ENCODE data around the gene TAF11L5.
"Not testable (repeated sequence)": the region's sequence is repeated elsewhere in the genome, so short reads cannot be mapped to it uniquely, and the experiment has no call there.

TAF11L5 gene

DNA sequence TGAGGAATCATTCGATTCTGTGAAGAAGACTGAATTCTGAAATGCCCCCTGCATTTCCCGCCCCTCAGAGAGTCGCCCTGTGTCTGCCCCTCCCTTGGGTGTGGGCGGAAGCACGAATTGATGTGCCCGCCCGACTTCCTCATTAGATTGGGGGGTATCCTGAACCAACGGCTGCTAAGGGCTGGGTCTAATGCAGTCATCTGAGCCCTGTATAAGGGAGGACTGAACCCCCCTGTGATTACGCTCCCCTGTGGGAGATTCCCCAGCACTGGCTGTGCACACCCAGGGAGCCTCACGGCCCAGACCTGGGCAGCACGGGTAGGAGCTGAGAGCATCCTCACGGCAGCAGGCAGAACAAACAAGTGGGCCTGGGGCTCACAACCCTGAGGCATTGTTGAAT lies 7.5 kb upstream of the TAF11L5 start:
- not testable (repeated sequence) for H3K9ac ChIP-seq (ENCODE audit: low read length); H3K18ac ChIP-seq (ENCODE audit: low read depth in 1 of 2, low read length in 2 of 2); H3K4me2 ChIP-seq (ENCODE audit: low read length, poor library complexity, severe bottlenecking); H4K8ac ChIP-seq (ENCODE audit: low read length); H3K23ac ChIP-seq (ENCODE audit: low read length in 2 of 2); H3K36me3 ChIP-seq (ENCODE audit: control insufficient read depth in 1 of 2, insufficient read depth in 2 of 2, low read depth in 1 of 2, low read length in 2 of 2); H2BK120ac ChIP-seq (ENCODE audit: low read depth, low read length); H3K4me1 ChIP-seq (ENCODE audit: control insufficient read depth, insufficient read depth, low read depth, low read length); H3K4me3 ChIP-seq (ENCODE audit: insufficient read depth in 1 of 2, low read depth in 1 of 2, low read length in 2 of 2); H3K27ac ChIP-seq (ENCODE audit: low read length, poor library complexity, severe bottlenecking); H2BK15ac ChIP-seq (ENCODE audit: low read depth, poor library complexity, severe bottlenecking); H4K91ac ChIP-seq (ENCODE audit: low read length); H3K4ac ChIP-seq (ENCODE audit: low read depth in 1 of 2, low read length in 2 of 2); H3K9me3 ChIP-seq (ENCODE audit: control insufficient read depth, low read length); H3K14ac ChIP-seq (ENCODE audit: low read length in 2 of 2); H2AFZ ChIP-seq (ENCODE audit: low read depth, low read length); H2BK5ac ChIP-seq (ENCODE audit: low read depth, low read length, poor library complexity, severe bottlenecking); H3K27me3 ChIP-seq (ENCODE audit: control insufficient read depth in 1 of 2, insufficient read depth in 1 of 2, low read length in 2 of 2); H2BK12ac ChIP-seq (ENCODE audit: low read length in 2 of 2); H2AK5ac ChIP-seq (ENCODE audit: low read length, severe bottlenecking); H3K79me1 ChIP-seq (replicated peaks; ENCODE audit: low read length, poor library complexity, severe bottlenecking); DNase-seq
- 88% methylated on average over 1 of the region's 12 CpGs for WGBS

DNA sequence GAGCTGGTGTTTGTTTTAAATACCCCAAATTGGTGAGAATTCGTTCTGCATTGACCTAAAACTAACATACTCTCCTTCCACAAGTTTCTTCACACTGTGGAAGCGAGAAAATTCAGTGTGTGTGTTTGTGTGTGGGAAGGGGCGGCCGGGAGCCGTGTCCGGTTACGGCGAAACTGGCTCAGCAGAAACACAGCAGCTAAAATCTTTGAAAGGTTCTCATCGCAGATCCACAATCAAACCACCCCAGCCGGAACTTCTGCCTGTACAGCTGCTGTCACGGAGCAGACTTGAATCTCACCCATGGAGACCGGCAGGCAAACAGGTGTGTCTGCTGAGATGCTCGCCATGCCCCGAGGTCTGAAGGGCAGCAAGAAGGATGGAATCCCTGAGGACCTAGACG lies 7.0 kb upstream of the TAF11L5 start, which contains the start of gene TAF11L3:
TSS of gene TAF11L3 (plus strand) at position 301 of the 400 bp plus-strand sequence.
- not testable (repeated sequence) for H3K9me3 ChIP-seq (ENCODE audit: control insufficient read depth, low read length); H2AK5ac ChIP-seq (ENCODE audit: low read length, severe bottlenecking); H3K4me2 ChIP-seq (ENCODE audit: low read length, poor library complexity, severe bottlenecking); H4K91ac ChIP-seq (ENCODE audit: low read length); H2BK120ac ChIP-seq (ENCODE audit: low read depth, low read length); H2BK5ac ChIP-seq (ENCODE audit: low read depth, low read length, poor library complexity, severe bottlenecking); H2BK15ac ChIP-seq (ENCODE audit: low read depth, poor library complexity, severe bottlenecking); H3K9ac ChIP-seq (ENCODE audit: low read length); H3K18ac ChIP-seq (ENCODE audit: low read depth in 1 of 2, low read length in 2 of 2); H3K27me3 ChIP-seq (ENCODE audit: control insufficient read depth in 1 of 2, insufficient read depth in 1 of 2, low read length in 2 of 2); H3K27ac ChIP-seq (ENCODE audit: low read length, poor library complexity, severe bottlenecking); H3K23ac ChIP-seq (ENCODE audit: low read length in 2 of 2); H3K14ac ChIP-seq (ENCODE audit: low read length in 2 of 2); DNase-seq; H3K4me3 ChIP-seq (ENCODE audit: insufficient read depth in 1 of 2, low read depth in 1 of 2, low read length in 2 of 2); H2AFZ ChIP-seq (ENCODE audit: low read depth, low read length); H4K8ac ChIP-seq (ENCODE audit: low read length); H3K79me1 ChIP-seq (replicated peaks; ENCODE audit: low read length, poor library complexity, severe bottlenecking); H2BK12ac ChIP-seq (ENCODE audit: low read length in 2 of 2); H3K36me3 ChIP-seq (ENCODE audit: control insufficient read depth in 1 of 2, insufficient read depth in 2 of 2, low read depth in 1 of 2, low read length in 2 of 2); H3K4ac ChIP-seq (ENCODE audit: low read depth in 1 of 2, low read length in 2 of 2); H3K4me1 ChIP-seq (ENCODE audit: control insufficient read depth, insufficient read depth, low read depth, low read length)
- WGBS = no CpG with 5 or more reads among the region's 15 CpGs

DNA sequence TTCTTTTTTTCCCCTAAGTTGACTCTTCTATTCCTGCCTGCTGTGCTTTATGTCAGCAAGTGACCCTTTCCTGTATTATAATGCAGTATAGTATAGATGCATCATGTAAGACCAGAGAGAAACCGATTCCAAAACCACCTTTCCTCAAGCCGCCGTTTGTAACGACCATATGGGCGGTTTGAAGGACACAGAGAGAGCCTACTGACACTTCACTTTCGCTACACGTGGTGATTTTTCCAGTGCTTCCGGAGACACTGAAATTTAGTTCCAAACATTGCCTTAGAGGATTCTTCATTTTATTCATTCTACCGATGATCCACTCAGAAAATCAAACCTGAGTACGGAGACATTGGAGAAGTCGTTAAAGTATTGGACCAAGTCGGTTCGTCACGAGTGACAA lies 5.5 kb upstream of the TAF11L5 start:
- not testable (repeated sequence) for H2BK12ac ChIP-seq (ENCODE audit: low read length in 2 of 2); H2BK5ac ChIP-seq (ENCODE audit: low read depth, low read length, poor library complexity, severe bottlenecking); H3K18ac ChIP-seq (ENCODE audit: low read depth in 1 of 2, low read length in 2 of 2); H2BK15ac ChIP-seq (ENCODE audit: low read depth, poor library complexity, severe bottlenecking); H3K4me2 ChIP-seq (ENCODE audit: low read length, poor library complexity, severe bottlenecking); H2AFZ ChIP-seq (ENCODE audit: low read depth, low read length); H4K91ac ChIP-seq (ENCODE audit: low read length); H2BK120ac ChIP-seq (ENCODE audit: low read depth, low read length); H3K4ac ChIP-seq (ENCODE audit: low read depth in 1 of 2, low read length in 2 of 2); H3K79me1 ChIP-seq (replicated peaks; ENCODE audit: low read length, poor library complexity, severe bottlenecking); H3K23ac ChIP-seq (ENCODE audit: low read length in 2 of 2); H4K8ac ChIP-seq (ENCODE audit: low read length); H3K4me1 ChIP-seq (ENCODE audit: control insufficient read depth, insufficient read depth, low read depth, low read length); H3K27me3 ChIP-seq (ENCODE audit: control insufficient read depth in 1 of 2, insufficient read depth in 1 of 2, low read length in 2 of 2); H3K4me3 ChIP-seq (ENCODE audit: insufficient read depth in 1 of 2, low read depth in 1 of 2, low read length in 2 of 2); H3K9me3 ChIP-seq (ENCODE audit: control insufficient read depth, low read length); H3K14ac ChIP-seq (ENCODE audit: low read length in 2 of 2); H2AK5ac ChIP-seq (ENCODE audit: low read length, severe bottlenecking); H3K36me3 ChIP-seq (ENCODE audit: control insufficient read depth in 1 of 2, insufficient read depth in 2 of 2, low read depth in 1 of 2, low read length in 2 of 2); H3K27ac ChIP-seq (ENCODE audit: low read length, poor library complexity, severe bottlenecking); DNase-seq; H3K9ac ChIP-seq (ENCODE audit: low read length)
- 92% methylated on average over 6 of the region's 14 CpGs for WGBS

DNA sequence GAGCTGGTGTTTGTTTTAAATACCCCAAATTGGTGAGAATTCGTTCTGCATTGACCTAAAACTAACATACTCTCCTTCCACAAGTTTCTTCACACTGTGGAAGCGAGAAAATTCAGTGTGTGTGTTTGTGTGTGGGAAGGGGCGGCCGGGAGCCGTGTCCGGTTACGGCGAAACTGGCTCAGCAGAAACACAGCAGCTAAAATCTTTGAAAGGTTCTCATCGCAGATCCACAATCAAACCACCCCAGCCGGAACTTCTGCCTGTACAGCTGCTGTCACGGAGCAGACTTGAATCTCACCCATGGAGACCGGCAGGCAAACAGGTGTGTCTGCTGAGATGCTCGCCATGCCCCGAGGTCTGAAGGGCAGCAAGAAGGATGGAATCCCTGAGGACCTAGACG lies 3.5 kb upstream of the TAF11L5 start, which contains the start of gene TAF11L4:
TSS of gene TAF11L4 (plus strand) at position 301 of the 400 bp plus-strand sequence.
- not testable (repeated sequence) for H2BK5ac ChIP-seq (ENCODE audit: low read depth, low read length, poor library complexity, severe bottlenecking); H2BK12ac ChIP-seq (ENCODE audit: low read length in 2 of 2); H3K9me3 ChIP-seq (ENCODE audit: control insufficient read depth, low read length); H3K4me2 ChIP-seq (ENCODE audit: low read length, poor library complexity, severe bottlenecking); H3K23ac ChIP-seq (ENCODE audit: low read length in 2 of 2); H2BK120ac ChIP-seq (ENCODE audit: low read depth, low read length); H3K4me1 ChIP-seq (ENCODE audit: control insufficient read depth, insufficient read depth, low read depth, low read length); H4K91ac ChIP-seq (ENCODE audit: low read length); H2AK5ac ChIP-seq (ENCODE audit: low read length, severe bottlenecking); H3K14ac ChIP-seq (ENCODE audit: low read length in 2 of 2); H3K27ac ChIP-seq (ENCODE audit: low read length, poor library complexity, severe bottlenecking); H3K4ac ChIP-seq (ENCODE audit: low read depth in 1 of 2, low read length in 2 of 2); H3K79me1 ChIP-seq (replicated peaks; ENCODE audit: low read length, poor library complexity, severe bottlenecking); H3K4me3 ChIP-seq (ENCODE audit: insufficient read depth in 1 of 2, low read depth in 1 of 2, low read length in 2 of 2); H3K36me3 ChIP-seq (ENCODE audit: control insufficient read depth in 1 of 2, insufficient read depth in 2 of 2, low read depth in 1 of 2, low read length in 2 of 2); H2BK15ac ChIP-seq (ENCODE audit: low read depth, poor library complexity, severe bottlenecking); DNase-seq; H2AFZ ChIP-seq (ENCODE audit: low read depth, low read length); H3K27me3 ChIP-seq (ENCODE audit: control insufficient read depth in 1 of 2, insufficient read depth in 1 of 2, low read length in 2 of 2); H4K8ac ChIP-seq (ENCODE audit: low read length); H3K9ac ChIP-seq (ENCODE audit: low read length); H3K18ac ChIP-seq (ENCODE audit: low read depth in 1 of 2, low read length in 2 of 2)
- WGBS = no CpG with 5 or more reads among the region's 15 CpGs
